COLO668 (cell line): Measurements from ENCODE around the gene MRPS6.

ENCODE experiments used
- DNase-seq: peaks from one replicate; lab custom pipeline; 2025; ENCODE audit not compliant: unreplicated experiment; lab: John Stamatoyannopoulos, UW

The MRPS6 gene

DNA sequence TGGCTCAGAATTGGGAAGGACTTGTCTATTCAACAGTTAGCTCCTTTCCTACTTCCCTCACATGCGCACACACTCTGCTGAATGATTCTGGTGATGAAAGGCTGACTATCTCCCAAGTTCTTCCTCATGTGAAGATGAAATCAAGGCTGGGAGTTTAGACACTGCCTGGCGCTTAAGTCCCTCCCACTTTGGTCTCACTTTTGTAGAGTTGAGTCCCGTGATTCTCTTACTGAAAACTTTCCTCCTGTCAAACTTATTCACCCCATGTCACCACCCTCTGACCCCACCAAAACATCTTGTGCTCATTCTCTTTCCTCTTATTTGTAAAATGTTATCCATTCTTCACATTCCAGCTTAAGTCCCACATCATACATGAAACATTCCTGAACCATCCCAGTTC is 8.4 kb upstream of the MRPS6 start:
- no peak for DNase-seq

GRCh38 chr21:34071683-34072082 is 1.7 kb upstream of the MRPS6 start:
- no peak for DNase-seq

GRCh38 chr21:34072145-34073031 is 990 bp upstream of the MRPS6 start:
- DNase-seq: no peak

- peak; percentile 81 for DNase-seq
Measured at GRCh38 chr21:34073749-34074282, 438 bp downstream of the MRPS6 start.

GRCh38 chr21:34074283-34075090 is 1.1 kb downstream of the MRPS6 start:
- no peak for DNase-seq

DNA sequence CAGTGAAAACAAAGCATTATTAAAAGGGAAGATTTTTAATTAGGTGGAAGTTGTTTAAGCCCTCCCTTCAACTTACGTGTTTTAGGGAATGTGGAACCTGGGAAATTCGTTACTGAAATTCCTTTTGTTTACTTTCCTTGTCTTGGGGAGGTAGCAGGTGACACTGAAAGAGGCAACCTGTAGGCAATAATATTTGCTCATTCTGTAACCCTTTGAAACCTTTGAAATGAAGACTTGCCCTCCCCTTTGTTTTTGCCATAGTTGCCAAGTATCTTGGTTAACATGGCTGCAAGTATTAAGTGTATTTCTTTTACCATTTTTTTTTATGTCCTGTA is 1.7 kb downstream of the MRPS6 start:
- no peak for DNase-seq

GRCh38 chr21:34075760-34076660 is 2.6 kb downstream of the MRPS6 start:
- DNase-seq: no peak

GRCh38 chr21:34076835-34077234 is 3.5 kb downstream of the MRPS6 start:
- no peak for DNase-seq

DNA sequence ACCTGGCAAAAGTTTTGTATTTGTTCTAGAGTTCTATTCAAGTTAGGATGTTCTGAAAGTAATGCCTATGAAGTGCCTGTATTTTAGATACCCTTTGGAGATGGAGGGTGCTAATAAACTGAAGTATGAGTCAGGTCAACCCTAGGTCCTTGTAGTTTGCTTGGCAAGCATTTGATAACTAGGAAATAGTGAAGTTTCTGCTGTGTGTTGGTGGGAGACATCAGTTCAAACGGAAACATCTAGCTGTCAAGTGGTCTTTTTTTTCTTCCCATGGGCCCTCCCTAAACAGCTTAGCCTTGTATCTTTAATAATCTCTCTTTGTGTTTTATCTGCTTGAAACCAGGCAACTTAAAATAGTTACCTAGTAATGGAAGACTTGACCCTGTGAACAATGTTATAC is 4.5 kb downstream of the MRPS6 start:
- DNase-seq: no peak

GRCh38 chr21:34078915-34079314 is 5.5 kb downstream of the MRPS6 start:
- DNase-seq: no peak

DNA sequence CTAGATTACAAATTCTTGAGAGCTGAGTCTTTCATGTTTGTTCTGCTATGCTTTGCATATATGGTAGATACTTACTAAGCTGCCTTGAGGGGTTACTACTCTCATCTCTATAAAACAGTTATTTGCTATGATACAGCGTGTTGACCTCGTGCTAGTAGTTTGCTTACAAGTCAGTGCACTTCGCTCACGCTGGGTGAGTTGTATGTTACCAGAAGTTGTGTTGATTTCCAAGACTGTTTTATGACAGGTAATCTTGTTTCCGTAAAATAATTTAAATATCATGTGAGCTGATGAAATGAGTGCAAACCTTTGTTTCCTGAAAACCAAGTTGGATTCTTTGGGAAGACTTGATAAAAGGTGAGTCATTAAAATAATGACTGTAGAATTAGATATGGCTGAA is 7.3 kb downstream of the MRPS6 start:
- no peak for DNase-seq

GRCh38 chr21:34082769-34083168 is 9.4 kb downstream of the MRPS6 start:
- no peak for DNase-seq

- DNase-seq: no peak
Measured at GRCh38 chr21:34083357-34083756, 10.0 kb downstream of the MRPS6 start.

- no peak for DNase-seq
Measured at GRCh38 chr21:34085129-34085528, 11.8 kb downstream of the MRPS6 start.

DNA sequence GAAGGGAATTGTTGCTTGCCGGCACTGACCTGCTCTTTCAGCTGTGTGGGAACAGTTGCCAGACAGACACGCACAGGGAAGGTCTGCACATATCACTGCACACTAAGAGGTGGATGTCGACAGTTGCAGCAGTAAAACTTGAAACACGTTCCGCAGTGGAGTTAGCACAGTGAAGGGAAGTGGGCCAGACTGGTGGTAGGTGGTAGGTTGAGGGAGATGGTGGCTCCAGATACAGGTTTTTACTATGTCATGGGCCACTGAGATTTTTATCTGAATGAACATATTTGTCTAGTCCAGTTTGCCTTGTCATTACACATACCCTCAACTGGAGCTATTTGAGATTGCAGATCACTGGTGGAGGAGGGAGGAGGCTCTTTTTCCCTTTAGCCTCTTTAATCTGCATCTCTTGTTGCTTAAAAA is 13.5 kb downstream of the MRPS6 start:
- DNase-seq: no peak

- DNase-seq: no peak
Measured at GRCh38 chr21:34088752-34089151, 15.4 kb downstream of the MRPS6 start.

DNA sequence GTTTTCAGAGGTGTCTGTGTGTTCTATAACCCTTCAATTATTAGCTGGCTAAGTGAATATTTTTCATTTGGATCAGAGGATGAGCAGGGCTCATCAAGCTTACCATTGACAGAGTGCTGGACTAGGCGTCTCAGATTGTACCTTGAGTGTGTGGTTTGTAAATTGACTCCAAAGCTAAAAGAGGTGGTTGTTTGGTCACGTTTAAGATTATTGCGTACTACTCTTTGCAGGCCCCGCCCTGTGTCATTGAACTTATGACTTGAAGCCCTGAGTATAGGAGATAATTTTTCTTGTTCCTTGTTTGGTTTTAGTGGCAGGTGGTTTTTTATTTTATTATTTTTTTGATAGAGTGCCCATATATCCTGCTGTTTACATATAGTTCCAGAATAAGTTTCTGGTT is 17.7 kb downstream of the MRPS6 start:
- no peak for DNase-seq

- DNase-seq: no peak
Measured at GRCh38 chr21:34091607-34092006, 18.2 kb downstream of the MRPS6 start.

GRCh38 chr21:34092262-34092921 is 19.0 kb downstream of the MRPS6 start:
- DNase-seq: peak; percentile 58

- no peak for DNase-seq
Measured at GRCh38 chr21:34093083-34093482, 19.7 kb downstream of the MRPS6 start.
